Stomach (tissue), 4 donors: Measurements from ENCODE around the gene FSTL4.

Experiments
- CTCF ChIP-seq, 7 experiments: fragments of 450-650 bp in 4 of 7; fragments of 200-600 bp in 3 of 7; sonication (generic) in 3 of 7; IDR thresholded peaks; one replicate each; pipeline ENCODE4 v1.5.1; 2016 to 2019; ENCODE audit warnings: antibody characterized with exemption in 7 of 7, control low read depth in 2 of 7, mild to moderate bottlenecking in 1 of 7
- EP300 ChIP-seq: sonication (generic); formaldehyde crosslinking; IDR thresholded peaks from one replicate; pipeline ENCODE4 v1.6.1; 2017; ENCODE audit warnings: antibody characterized with exemption
- POLR2A ChIP-seq, 4 donors: fragments of 450-650 bp; IDR thresholded peaks; one replicate each; pipeline ENCODE4 v1.6.1; 2016; ENCODE audit warnings: antibody characterized with exemption in 4 of 4, control low read depth in 2 of 4, mild to moderate bottlenecking in 1 of 4, moderate library complexity in 1 of 4

- no peak for TF ChIP-seq CTCF (IDR thresholded peaks at IDR 0.05)
- TF ChIP-seq POLR2A (IDR thresholded peaks at IDR 0.05), result no peak
- TF ChIP-seq EP300, result no peak
Observed at GRCh38 chr5:133309166-133309795, 303.1 kb downstream of the FSTL4 start.
